SK-N-SH (cell line): ENCODE measurements around the gene WBP1. TPM values are rescaled to one million over a fixed set of nuclear protein-coding genes. Genes with fewer than 3 reads are reported as not detected.

Experiments
- CTCF ChIA-PET: fragments of 300-600, 350-600 bp; formaldehyde crosslinking; extraction: SDS; loops from one replicate; lab custom pipeline; 2021; lab: Yijun Ruan, JAX
- POLR2A ChIA-PET: fragments of 350-600 bp; sonication (Branson Sonifier 250); formaldehyde crosslinking; extraction: SDS; loops from one replicate; lab custom pipeline; 2020; ENCODE audit warnings: antibody characterized with exemption, inconsistent platforms; lab: Yijun Ruan, JAX
- DNase-seq: peaks from one replicate; pipeline ENCODE4 v3.0.0; 2012
- H2AFZ ChIP-seq: fragments of 200-600 bp; sonication (generic); 2 replicates; pipeline ENCODE4 v1.8.1; 2016; ENCODE audit warnings: antibody characterized with exemption, mild to moderate bottlenecking, low read depth
- H3F3A ChIP-seq: fragments of 200-600 bp; sonication (generic); replicated peaks from 2 replicates; pipeline ENCODE3; 2016; ENCODE audit warnings: antibody characterized with exemption, mild to moderate bottlenecking; ENCODE audit not compliant: insufficient read depth
- H3K27ac ChIP-seq, 2 experiments: fragments of 200-500 bp in 1 of 2; fragments of 200-600 bp in 1 of 2; sonication (Bioruptor generic) in 1 of 2; sonication (generic), shearing (Covaris generic) in 1 of 2; 2 replicates each; pipeline versions ENCODE4 v1.5.1 to v1.6.1; 2014 to 2016; ENCODE audit warnings: low read depth in 2 of 2, inconsistent platforms in 1 of 2, low read length in 1 of 2, mild to moderate bottlenecking in 1 of 2, mixed read lengths in 1 of 2
- H3K27me3 ChIP-seq: fragments of 200-600 bp; sonication (generic), shearing (Covaris generic); 2 replicates; pipeline ENCODE4 v1.6.1; 2016; ENCODE audit warnings: mixed run types; ENCODE audit not compliant: insufficient read depth
- H3K36me3 ChIP-seq, 2 experiments: fragments of 200-500 bp in 1 of 2; fragments of 200-600 bp in 1 of 2; sonication (Bioruptor generic) in 1 of 2; sonication (generic) in 1 of 2; replicated peaks in 1 of 2; 2 replicates each; pipeline versions ENCODE3 to v1.5.1; 2014 to 2016; ENCODE audit warnings: low read length in 1 of 2, mild to moderate bottlenecking in 1 of 2; ENCODE audit not compliant: insufficient read depth in 2 of 2, control insufficient read depth in 1 of 2
- H3K4me1 ChIP-seq, 2 experiments: fragments of 200-500 bp in 1 of 2; fragments of 200-600 bp in 1 of 2; sonication (Bioruptor generic) in 1 of 2; sonication (generic), shearing (Covaris generic) in 1 of 2; 2 replicates each; pipeline versions ENCODE4 v1.5.1 to v1.6.1; 2014 to 2016; ENCODE audit warnings: low read depth in 1 of 2, low read length in 1 of 2, mixed run types in 1 of 2; ENCODE audit not compliant: insufficient read depth in 2 of 2, control insufficient read depth in 1 of 2
- H3K4me2 ChIP-seq: fragments of 200-600 bp; sonication (generic), shearing (Covaris generic); 2 replicates; pipeline ENCODE4 v1.6.1; 2017; ENCODE audit warnings: mixed run types
- H3K4me3 ChIP-seq, 2 experiments: fragments of 200-500 bp in 1 of 2; fragments of 200-600 bp in 1 of 2; sonication (Bioruptor generic) in 1 of 2; sonication (generic), shearing (Covaris generic) in 1 of 2; 2 replicates each; pipeline versions ENCODE4 v1.5.1 to v1.8.1; 2014 to 2016; ENCODE audit warnings: low read depth in 2 of 2, inconsistent platforms in 1 of 2, low read length in 1 of 2, mild to moderate bottlenecking in 1 of 2, mixed read lengths in 1 of 2, moderate library complexity in 1 of 2
- H3K79me2 ChIP-seq: fragments of 200-600 bp; sonication (generic); 2 replicates; pipeline ENCODE4 v1.8.1; 2017; ENCODE audit warnings: mild to moderate bottlenecking; ENCODE audit not compliant: insufficient read depth
- H3K9ac ChIP-seq: fragments of 200-600 bp; sonication (generic); 2 replicates; pipeline ENCODE4 v1.6.1; 2017; ENCODE audit warnings: mixed run types
- H3K9me2 ChIP-seq: fragments of 200-600 bp; sonication (generic); 2 replicates; pipeline ENCODE4 v1.6.1; 2017; ENCODE audit warnings: mixed run types
- H3K9me3 ChIP-seq: fragments of 200-600 bp; sonication (generic); 2 replicates; pipeline ENCODE4 v1.6.1; 2017; ENCODE audit warnings: mixed run types, mild to moderate bottlenecking, moderate library complexity
- H4K20me1 ChIP-seq: fragments of 200-600 bp; sonication (generic); 2 replicates; pipeline ENCODE4 v1.6.1; 2017; ENCODE audit warnings: mild to moderate bottlenecking, mixed run types; ENCODE audit not compliant: insufficient read depth
- ELF1 ChIP-seq: IDR thresholded peaks from 2 replicates; pipeline ENCODE4 v1.4.0; 2012
- EZH2phosphoT487 ChIP-seq: fragments of 200-600 bp; sonication (generic); IDR thresholded peaks from 2 replicates; pipeline ENCODE4 v1.6.1; 2017; ENCODE audit warnings: low read depth, mixed run types, mild to moderate bottlenecking, antibody characterized with exemption, moderate library complexity, borderline replicate concordance
- FOSL2 ChIP-seq: IDR thresholded peaks from 2 replicates; pipeline ENCODE4 v1.4.0; 2012; ENCODE audit warnings: low read depth, mild to moderate bottlenecking, moderate library complexity, borderline replicate concordance
- FOXM1 ChIP-seq: IDR thresholded peaks from 2 replicates; pipeline ENCODE4 v1.4.0; 2012; ENCODE audit warnings: low read depth, mild to moderate bottlenecking
- GATA2 ChIP-seq: sonication (generic); formaldehyde crosslinking; IDR thresholded peaks from 2 replicates; pipeline ENCODE4 v1.5.0; 2020; ENCODE audit warnings: mild to moderate bottlenecking, missing genetic modification reagents
- IRF3 ChIP-seq: fragments of 150-350 bp; IDR thresholded peaks from 2 replicates; pipeline ENCODE4 v1.6.1; 2016; ENCODE audit warnings: mild to moderate bottlenecking, low read depth, low read length
- PBX3 ChIP-seq: IDR thresholded peaks from 2 replicates; pipeline ENCODE4; 2012
- POLR2AphosphoS5 ChIP-seq: IDR thresholded peaks from 2 replicates; pipeline ENCODE4 v1.6.1; 2012; ENCODE audit warnings: low read depth, low read length
- RXRA ChIP-seq: IDR thresholded peaks from 2 replicates; pipeline ENCODE4 v1.4.0; 2012; ENCODE audit warnings: low read depth, mild to moderate bottlenecking, borderline replicate concordance
- SIN3A ChIP-seq: IDR thresholded peaks from 2 replicates; pipeline ENCODE4 v1.6.1; 2012; ENCODE audit warnings: low read depth, mild to moderate bottlenecking, low read length, moderate library complexity, borderline replicate concordance
- TCF12 ChIP-seq: IDR thresholded peaks from 2 replicates; pipeline ENCODE4 v1.4.0; 2012
- TEAD4 ChIP-seq: IDR thresholded peaks from 2 replicates; pipeline ENCODE4 v1.4.0; 2012; ENCODE audit warnings: mild to moderate bottlenecking, borderline replicate concordance; ENCODE audit not compliant: insufficient read depth
- whole genome bisulfite sequencing: methylation state at CpG from one replicate; pipeline ENCODE4 v1.1.6; 2017; ENCODE audit warnings: low lambda C conversion rate; 5-methylcytosine and 5-hydroxymethylcytosine counted together
- polyA plus RNA-seq, 3 experiments: library from polyadenylated mRNA; depleted of rRNA; stranded (reverse); fragments of >200 nt; gene quantifications; 2 replicates each; pipeline ENCODE4 v1.2.3, GENCODE V29; 2012
- TF ChIP-seq, protein P1 (sequence below): IDR thresholded peaks from 2 replicates; pipeline ENCODE4 v1.4.0; 2012; ENCODE audit warnings: low read depth
- TF ChIP-seq, protein P2 (sequence below): IDR thresholded peaks from 2 replicates; pipeline ENCODE4 v1.4.0; 2012; ENCODE audit warnings: low read depth, borderline replicate concordance
- TF ChIP-seq, protein P3 (sequence below): fragments of 200-600 bp; sonication (generic); IDR thresholded peaks from 2 replicates; pipeline ENCODE4 v1.6.1; 2017; ENCODE audit warnings: antibody characterized with exemption, mild to moderate bottlenecking, moderate library complexity
- TF ChIP-seq, protein P4 (sequence below): fragments of 150-350 bp; IDR thresholded peaks from 2 replicates; pipeline ENCODE4 v1.6.1; 2017; ENCODE audit warnings: antibody characterized with exemption, low read length, low read depth, borderline replicate concordance

Gene WBP1
- polyA plus RNA-seq, 1 of the 3 experiments (the other 2 are of a cell fraction) = 184 TPM

- Histone ChIP-seq H3K9me3 (no peaks in the 10 kb centered on the region), H3K4me1 (peaks cover 0 to 2% of the 10 kb centered on the region in 2 experiments; a peak in 1 of 4 replicates), H3K9me2 (no peaks in the 10 kb centered on the region), H3K9ac (no peak overlapping the region), H3K4me3 (no peak overlapping the region), H3K4me2 (no peak overlapping the region), H3K79me2 (no peaks in the 10 kb centered on the region), H2AFZ (no peak overlapping the region), H3K36me3 (no peaks in the 10 kb centered on the region), H3K27ac (no peak overlapping the region), H4K20me1 (no peaks in the 10 kb centered on the region), H3K27me3 (no peaks in the 10 kb centered on the region), H3F3A (no peaks in the 10 kb centered on the region)
- CTCF ChIA-PET = interaction anchor here (0.7 to 3.9 kb wide), 3 partner anchors 8 to 78 kb away, joined by 4 to 18 read pairs (median 5); partner anchors contain the start of genes C2orf81 and WDR54
- TF ChIP-seq, protein P1, sequence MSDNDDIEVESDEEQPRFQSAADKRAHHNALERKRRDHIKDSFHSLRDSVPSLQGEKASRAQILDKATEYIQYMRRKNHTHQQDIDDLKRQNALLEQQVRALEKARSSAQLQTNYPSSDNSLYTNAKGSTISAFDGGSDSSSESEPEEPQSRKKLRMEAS = no peak
- TF ChIP-seq EZH2phosphoT487 (no peak), GATA2 (no peak), IRF3 (no peak), TEAD4 (no peak), PBX3 (no peak), TCF12 (no peak), RXRA (no peak), SIN3A (no peak), POLR2AphosphoS5 (no peak), FOSL2 (no peak), FOXM1 (no peak), ELF1 (no peak)
- TF ChIP-seq, protein P2, sequence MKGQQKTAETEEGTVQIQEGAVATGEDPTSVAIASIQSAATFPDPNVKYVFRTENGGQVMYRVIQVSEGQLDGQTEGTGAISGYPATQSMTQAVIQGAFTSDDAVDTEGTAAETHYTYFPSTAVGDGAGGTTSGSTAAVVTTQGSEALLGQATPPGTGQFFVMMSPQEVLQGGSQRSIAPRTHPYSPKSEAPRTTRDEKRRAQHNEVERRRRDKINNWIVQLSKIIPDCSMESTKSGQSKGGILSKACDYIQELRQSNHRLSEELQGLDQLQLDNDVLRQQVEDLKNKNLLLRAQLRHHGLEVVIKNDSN = no peak
- TF ChIP-seq, protein P3, sequence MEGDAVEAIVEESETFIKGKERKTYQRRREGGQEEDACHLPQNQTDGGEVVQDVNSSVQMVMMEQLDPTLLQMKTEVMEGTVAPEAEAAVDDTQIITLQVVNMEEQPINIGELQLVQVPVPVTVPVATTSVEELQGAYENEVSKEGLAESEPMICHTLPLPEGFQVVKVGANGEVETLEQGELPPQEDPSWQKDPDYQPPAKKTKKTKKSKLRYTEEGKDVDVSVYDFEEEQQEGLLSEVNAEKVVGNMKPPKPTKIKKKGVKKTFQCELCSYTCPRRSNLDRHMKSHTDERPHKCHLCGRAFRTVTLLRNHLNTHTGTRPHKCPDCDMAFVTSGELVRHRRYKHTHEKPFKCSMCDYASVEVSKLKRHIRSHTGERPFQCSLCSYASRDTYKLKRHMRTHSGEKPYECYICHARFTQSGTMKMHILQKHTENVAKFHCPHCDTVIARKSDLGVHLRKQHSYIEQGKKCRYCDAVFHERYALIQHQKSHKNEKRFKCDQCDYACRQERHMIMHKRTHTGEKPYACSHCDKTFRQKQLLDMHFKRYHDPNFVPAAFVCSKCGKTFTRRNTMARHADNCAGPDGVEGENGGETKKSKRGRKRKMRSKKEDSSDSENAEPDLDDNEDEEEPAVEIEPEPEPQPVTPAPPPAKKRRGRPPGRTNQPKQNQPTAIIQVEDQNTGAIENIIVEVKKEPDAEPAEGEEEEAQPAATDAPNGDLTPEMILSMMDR = no peak
- TF ChIP-seq, protein P4, sequence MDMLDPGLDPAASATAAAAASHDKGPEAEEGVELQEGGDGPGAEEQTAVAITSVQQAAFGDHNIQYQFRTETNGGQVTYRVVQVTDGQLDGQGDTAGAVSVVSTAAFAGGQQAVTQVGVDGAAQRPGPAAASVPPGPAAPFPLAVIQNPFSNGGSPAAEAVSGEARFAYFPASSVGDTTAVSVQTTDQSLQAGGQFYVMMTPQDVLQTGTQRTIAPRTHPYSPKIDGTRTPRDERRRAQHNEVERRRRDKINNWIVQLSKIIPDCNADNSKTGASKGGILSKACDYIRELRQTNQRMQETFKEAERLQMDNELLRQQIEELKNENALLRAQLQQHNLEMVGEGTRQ = no peak
- no peak for DNase-seq
- POLR2A ChIA-PET = interaction anchor here (1.6 kb wide), 1 partner anchor 8 kb away, joined by 4 read pairs; the partner anchor contains the start of genes C2orf81 and WDR54
- 82% methylated on average over 5 of the region's 8 CpGs for WGBS
Observed at GRCh38 chr2:74413001-74413698, 45.1 kb upstream of the WBP1 start.
